Osteocyte (in vitro differentiated cells): ENCODE measurements around the gene CYP11A1. TPM values are rescaled to one million over a fixed set of nuclear protein-coding genes. Genes with fewer than 3 reads are reported as not detected.

Source experiments
- DNase-seq: peaks from one replicate; pipeline ENCODE4 v3.0.0; 2021; ENCODE audit warnings: mixed read lengths; ENCODE audit not compliant: unreplicated experiment; ENCODE audit errors: extremely low spot score
- H3K27ac Mint-ChIP-seq: one replicate; pipeline ENCODE4 v1.8.0; 2021; ENCODE audit warnings: mild to moderate bottlenecking, mixed read lengths; ENCODE audit not compliant: unreplicated experiment
- H3K27me3 Mint-ChIP-seq: one replicate; pipeline ENCODE4 v1.8.0; 2021; ENCODE audit warnings: mixed read lengths; ENCODE audit not compliant: unreplicated experiment
- H3K36me3 Mint-ChIP-seq: one replicate; pipeline ENCODE4 v1.8.0; 2021; ENCODE audit warnings: mixed read lengths; ENCODE audit not compliant: unreplicated experiment
- H3K4me1 Mint-ChIP-seq: one replicate; pipeline ENCODE4 v1.8.0; 2021; ENCODE audit warnings: mixed read lengths; ENCODE audit not compliant: unreplicated experiment
- H3K4me3 Mint-ChIP-seq: one replicate; pipeline ENCODE4 v1.8.0; 2021; ENCODE audit warnings: mild to moderate bottlenecking, moderate library complexity, mixed read lengths; ENCODE audit not compliant: unreplicated experiment
- H3K9me3 Mint-ChIP-seq: one replicate; pipeline ENCODE4 v1.8.0; 2021; ENCODE audit warnings: mixed read lengths; ENCODE audit not compliant: unreplicated experiment
- CTCF ChIP-seq: fragments of 200-600 bp; sonication (generic); IDR thresholded peaks from 2 replicates; pipeline ENCODE4 v1.5.0; 2021; ENCODE audit warnings: antibody characterized with exemption, mild to moderate bottlenecking, moderate library complexity
- total RNA-seq: library from RNA; stranded (reverse); gene quantifications from 2 replicates; pipeline ENCODE4 v1.2.1, GENCODE V29; 2021

CYP11A1 gene
- total RNA-seq, 1 donor from 2014 or later = not detected

- H3K9me3 Mint-ChIP-seq = no peaks in the 10 kb centered on the region
- peaks cover 3% of the 10 kb centered on the region for H3K27me3 Mint-ChIP-seq
- no peak overlapping the region for H3K4me3 Mint-ChIP-seq
- H3K4me1 Mint-ChIP-seq = peaks cover 7% of the 10 kb centered on the region
- TF ChIP-seq CTCF = no peak
- H3K36me3 Mint-ChIP-seq = no peaks in the 10 kb centered on the region
- DNase-seq = no peak
- no peak overlapping the region for H3K27ac Mint-ChIP-seq
These were observed 30.0 kb upstream of the CYP11A1 start for GRCh38 chr15:74397239-74398068.

- no peak for TF ChIP-seq CTCF
- no peaks in the 10 kb centered on the region for H3K36me3 Mint-ChIP-seq
- H3K4me1 Mint-ChIP-seq = peaks cover 7% of the 10 kb centered on the region
- no peak overlapping the region for H3K27ac Mint-ChIP-seq
- no peaks in the 10 kb centered on the region for H3K9me3 Mint-ChIP-seq
- no peak overlapping the region for H3K4me3 Mint-ChIP-seq
- DNase-seq = no peak
- H3K27me3 Mint-ChIP-seq = no peaks in the 10 kb centered on the region
These were observed 29.2 kb upstream of the CYP11A1 start for GRCh38 chr15:74396445-74397238.

- DNase-seq = no peak
- Mint-ChIP-seq H3K4me3 (no peak overlapping the region), H3K36me3 (no peaks in the 10 kb centered on the region), H3K4me1 (peaks cover 7% of the 10 kb centered on the region), H3K9me3 (no peaks in the 10 kb centered on the region), H3K27ac (no peak overlapping the region), H3K27me3 (no peaks in the 10 kb centered on the region)
- TF ChIP-seq CTCF = no peak
These were observed 28.6 kb upstream of the CYP11A1 start for GRCh38 chr15:74396146-74396438.

- TF ChIP-seq CTCF = no peak
- Mint-ChIP-seq H3K9me3 (no peaks in the 10 kb centered on the region), H3K36me3 (no peaks in the 10 kb centered on the region), H3K27me3 (no peaks in the 10 kb centered on the region), H3K27ac (no peak overlapping the region), H3K4me3 (no peak overlapping the region), H3K4me1 (peaks cover 7% of the 10 kb centered on the region)
- DNase-seq = no peak
These were observed 28.1 kb upstream of the CYP11A1 start for GRCh38 chr15:74395319-74396145.
